ENCODE measurements around the gene TSHR.
"Not testable (repeated sequence)": the region's sequence is repeated elsewhere in the genome, so short reads cannot be mapped to it uniquely, and the experiment has no call there.

TSHR gene

DNA sequence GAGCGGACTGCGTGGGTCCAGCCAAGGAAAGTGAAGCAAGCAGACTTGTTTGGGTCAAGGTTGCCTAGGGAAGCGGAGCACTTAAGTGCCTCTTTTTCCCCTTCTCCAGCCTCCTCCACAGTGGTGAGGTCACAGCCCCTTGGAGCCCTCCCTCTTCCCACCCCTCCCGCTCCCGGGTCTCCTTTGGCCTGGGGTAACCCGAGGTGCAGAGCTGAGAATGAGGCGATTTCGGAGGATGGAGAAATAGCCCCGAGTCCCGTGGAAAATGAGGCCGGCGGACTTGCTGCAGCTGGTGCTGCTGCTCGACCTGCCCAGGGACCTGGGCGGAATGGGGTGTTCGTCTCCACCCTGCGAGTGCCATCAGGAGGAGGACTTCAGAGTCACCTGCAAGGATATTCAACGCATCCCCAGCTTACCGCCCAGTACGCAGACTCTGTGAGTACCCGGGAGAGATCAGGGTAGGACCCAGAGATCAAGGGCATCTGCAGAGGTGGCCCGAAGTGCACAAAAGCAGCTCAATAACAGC lies at the start of gene TSHR:
Gene TSHR, plus strand, starts transcription at position 206 of the 526 bp plus-strand sequence. Its CDS starts 60 bp downstream, at position 266.
- peak in 3 of 14 donors; percentile 19 to 28 (median 22) for DNase-seq

DNA sequence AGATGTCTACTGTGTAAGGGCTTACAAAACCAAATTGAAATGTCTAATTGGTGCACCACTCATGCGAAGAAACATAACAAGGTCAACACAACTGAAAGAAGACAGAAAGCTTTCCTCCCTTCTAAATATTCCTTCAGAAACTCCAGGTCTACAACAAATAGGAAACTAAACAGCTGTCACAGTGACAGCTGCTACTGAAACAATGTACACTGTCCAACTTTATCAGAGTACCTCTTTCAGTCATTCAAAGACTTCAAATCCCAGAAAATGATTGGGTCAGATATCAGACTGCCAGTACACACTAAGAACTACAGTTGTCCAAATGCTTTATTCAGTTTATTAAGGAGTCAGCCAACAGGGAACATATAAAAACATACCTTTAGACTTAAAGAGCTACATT lies 49.1 kb upstream of the TSHR start:
- DNase-seq: no peak

DNA sequence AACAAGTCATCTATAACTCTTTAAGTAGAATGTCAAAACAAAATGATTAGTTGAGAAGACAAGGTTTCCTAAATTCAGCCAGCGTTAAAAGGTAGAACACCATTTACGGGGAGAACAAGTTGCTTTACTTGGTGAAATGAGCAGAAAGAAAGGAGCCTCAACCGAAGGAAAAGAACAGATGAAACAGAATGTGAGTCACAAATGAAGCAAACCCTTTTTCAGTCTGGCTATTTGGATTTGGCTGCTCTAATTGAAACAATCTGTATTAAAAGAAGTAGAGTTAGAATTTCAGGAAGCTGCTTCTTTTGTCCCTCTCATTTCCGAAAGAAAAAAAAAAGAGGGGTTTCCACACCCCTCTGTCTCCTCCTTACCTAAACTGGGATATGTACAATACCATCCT lies 48.5 kb upstream of the TSHR start:
- no peak for DNase-seq

DNA sequence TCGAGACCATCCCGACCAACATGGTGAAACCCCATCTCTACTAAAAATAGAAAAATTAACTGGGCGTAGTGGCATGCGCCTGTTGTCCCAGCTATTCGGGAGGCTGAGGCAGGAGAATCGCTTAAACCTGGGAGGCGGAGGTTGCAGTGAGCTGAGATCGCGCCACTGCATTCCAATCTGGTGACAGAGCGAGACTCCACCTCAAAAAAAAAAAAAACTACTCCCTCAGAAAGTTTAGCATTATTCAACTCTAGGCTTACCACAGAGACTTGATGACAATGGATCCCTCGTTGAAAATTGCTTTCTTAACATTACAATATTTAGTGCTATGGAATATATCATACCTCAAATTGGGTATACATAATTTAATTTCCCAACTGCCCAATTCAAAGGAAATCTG lies 43.4 kb upstream of the TSHR start:
- not testable (repeated sequence) for DNase-seq

DNA sequence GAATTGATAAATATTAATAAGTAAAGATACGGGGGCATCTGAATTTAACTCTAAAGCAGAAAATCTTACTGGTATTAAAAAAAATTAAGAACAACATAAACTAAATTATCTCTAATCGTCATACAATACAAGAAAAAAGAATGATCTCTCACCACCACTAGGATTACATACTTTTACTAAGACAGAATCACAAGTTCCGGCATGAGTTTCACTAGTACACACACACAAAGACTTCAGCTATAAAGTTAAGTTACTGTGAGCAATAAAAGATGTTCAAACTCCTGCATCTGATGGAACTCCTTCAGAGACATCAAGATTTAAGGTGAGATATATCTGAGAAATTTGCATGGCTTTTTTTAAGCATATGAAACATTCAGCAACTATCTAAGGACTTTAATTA lies 35.8 kb upstream of the TSHR start:
- DNase-seq: no peak

DNA sequence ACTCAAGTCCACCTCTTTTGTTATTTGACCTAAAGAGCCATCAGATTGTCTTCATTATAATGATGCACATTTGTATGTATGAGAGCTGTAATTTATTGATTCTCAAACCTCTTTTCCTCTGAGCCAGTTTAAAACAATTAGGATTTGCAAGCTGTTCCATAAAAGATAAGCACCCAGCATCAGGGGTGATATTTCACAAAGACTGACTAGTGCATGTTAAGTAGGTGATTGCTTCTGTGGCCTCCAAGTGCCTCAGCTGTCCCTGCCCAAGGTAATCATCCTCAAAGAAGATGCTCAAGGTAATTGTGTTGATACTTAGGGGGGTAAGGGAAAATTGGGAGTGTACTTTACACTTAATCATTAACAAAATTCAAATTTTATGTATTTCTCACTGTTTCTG lies 32.1 kb upstream of the TSHR start:
- DNase-seq: no peak

DNA sequence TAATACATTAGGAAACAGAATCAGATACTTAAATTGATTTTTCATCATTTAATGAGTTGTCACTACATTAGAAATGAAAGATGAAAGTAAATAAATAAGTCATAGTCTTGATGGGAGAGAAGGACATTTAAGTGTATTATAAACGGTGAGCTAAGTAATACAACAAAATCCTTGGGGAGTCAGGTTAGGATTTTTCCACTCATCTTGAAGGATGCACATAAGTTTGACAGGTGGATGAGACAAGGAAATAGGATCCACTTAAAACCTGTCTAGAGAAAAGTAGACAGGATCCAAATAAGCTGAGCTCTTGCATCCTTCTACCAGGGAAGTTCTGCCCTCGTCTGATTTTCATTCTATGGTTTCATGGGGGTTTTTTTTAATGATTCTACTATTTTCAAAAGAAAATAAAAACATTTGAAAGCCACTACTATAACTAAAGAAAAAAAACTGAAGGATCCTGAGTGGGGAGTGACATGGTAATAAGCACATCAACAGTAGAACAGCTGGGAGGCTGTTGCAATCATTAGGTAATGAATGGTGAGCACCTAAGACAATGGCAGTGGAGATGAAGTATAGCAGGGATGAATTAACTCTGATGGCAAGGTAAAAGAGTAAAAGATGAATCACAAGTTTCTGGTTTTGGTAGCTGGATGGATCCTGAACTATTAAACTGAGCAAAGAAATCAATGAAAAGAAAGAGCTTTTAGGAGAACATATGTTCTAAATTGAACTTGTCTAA lies 30.9 kb upstream of the TSHR start:
- DNase-seq: no peak

DNA sequence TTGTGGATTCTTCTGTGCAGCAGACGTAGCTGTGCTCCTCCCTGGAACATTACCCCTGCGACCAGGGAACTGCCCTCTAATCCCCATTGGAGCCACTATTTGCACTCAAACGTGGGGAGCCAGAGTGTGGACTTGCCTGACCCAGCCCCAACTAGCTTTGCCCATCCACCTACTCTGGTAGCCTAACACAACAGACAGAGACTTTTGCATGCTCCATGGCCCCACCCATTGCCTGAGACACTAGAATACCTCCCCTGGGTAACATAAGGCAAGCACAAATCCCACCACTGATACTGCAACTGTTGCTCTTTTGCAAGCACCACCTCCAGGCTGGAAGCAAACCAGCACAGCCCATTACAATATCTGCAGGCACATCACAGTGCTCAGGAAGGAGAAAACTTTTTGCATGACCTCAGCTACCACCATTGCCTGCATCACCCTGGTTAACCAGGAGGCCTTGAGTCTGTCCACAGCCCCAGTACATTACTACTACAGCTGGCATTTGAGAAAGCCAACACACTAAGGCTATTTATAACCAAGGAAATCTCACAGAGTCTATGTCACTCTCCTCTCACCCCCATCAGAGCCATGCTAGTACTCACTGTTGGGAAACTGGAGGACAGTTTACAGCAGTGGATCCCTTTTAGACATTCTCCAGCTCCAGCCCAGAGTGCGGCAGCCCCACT lies 28.9 kb upstream of the TSHR start:
- DNase-seq: no peak

DNA sequence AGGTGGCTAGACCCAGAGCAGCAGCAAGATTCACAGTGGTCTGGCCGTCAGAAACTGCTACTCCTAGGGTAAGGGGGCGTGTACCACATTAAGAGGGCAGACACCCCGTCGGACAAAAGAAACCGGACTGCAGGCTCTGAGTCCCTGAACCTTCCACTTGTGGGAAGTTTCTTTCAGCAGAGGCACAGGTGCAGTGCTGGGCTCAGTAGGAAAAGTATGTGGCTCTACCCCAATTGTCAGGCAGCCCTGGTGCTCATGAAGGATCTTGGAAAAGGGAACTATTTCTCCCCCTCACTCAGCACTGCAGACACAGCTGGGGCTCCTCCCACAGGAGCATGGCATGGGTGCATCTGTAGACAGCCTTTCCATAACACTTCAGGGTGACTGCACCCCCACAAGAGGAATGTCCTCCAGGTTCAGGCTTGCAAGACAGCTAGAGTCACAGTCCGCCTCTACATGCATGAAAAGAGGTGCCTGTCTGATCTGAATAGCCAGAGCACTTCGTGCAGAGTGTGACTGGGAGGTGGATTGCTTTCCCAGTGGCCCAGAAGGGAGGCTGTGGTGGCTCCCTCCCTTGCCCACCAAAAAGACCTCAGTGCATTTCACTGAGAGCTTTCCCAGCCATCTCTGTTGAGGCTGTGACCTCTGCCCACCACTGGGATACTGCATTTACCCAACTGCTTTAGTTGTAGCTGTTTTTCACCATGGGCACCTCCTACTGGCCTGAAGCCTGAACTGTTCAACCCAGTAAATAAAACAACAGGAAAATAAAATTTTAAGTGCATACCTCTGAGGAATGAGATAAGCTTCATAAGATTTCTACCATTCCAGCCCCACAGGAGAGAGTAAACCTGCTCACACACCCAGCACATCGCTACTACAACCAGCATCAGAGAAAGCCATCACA lies 28.1 kb upstream of the TSHR start:
- DNase-seq: no peak

DNA sequence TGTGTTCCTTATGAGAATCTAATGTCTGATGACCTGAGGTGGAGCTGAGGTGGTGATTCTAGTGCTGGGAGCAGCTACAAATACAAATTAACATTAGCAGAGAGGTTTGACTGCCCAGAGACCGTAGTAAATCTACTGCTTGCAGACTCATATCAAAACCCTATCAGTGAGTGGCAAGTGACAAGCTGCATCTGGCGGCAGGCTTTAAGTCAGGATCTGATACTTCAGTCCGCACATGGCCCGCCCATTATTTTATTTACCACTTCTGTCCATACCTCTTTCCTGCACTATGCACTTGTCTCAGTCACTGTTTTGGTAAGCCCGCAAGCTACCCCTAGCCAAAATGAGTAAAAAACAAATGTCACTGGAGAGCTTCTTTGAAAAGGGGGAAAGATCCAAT lies 25.3 kb upstream of the TSHR start:
- DNase-seq: no peak

DNA sequence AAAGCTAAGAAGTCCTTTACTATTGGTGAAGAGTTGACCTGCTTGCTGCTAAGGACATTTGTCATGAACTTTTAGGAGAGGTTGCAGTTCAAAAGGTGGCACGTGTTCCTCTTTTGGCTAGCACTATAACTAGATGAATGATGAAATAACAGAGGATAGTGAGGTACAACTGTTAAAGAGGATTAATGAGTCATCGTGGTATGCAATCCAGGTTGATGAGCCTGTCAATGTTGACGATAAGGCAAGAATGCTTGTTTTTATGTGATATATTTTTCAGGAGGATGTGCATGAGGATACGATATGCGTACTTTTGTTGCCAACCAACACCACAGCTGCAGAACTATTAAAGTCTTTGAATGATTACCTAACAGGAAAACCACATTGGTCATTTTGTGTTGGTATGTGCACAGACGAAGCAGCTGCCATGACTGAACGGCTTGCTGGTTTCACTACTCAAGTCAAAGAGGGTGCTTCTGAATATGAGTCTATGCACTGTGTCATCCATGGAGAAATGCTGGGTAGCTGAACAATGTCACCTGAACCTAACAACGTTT lies 24.5 kb upstream of the TSHR start:
- no peak for DNase-seq

DNA sequence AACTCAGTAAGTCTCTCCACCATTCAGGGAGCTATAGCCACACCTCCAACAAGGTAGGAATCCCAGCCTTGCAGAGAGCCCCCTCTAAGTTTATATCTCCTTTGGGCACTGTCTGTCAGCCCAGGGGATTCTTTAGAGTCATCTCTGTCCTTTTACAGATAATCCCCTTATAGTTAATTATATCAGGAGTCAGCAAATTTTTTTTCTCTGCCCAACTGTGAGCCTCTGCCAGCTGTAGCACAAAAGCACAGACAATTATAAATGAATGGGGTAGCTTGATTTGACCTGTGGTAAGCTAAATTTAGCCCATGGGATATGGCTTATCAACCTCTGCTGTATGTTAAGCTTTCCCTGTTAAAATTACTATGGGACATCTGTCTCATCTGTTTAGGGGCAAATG lies 22.1 kb upstream of the TSHR start:
- no peak for DNase-seq

DNA sequence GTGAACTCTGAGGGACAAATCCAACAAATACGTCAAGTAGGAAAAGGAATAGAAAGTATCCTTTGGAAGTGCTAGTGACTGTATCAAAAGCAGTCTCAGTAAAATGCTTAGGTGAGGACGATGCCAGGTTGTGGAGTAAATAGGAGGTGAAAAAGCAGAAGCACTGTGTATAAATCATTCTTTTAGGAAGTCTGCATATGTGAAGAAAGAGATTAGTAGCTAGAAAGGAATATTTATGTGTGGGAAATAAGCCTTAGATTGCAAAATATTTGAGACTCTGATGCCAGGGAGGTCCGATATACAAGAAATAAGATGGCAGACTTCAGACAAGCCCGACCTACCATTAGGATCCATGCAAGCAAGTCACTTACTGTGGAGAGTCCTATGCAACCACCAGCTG lies 21.7 kb upstream of the TSHR start:
- no peak for DNase-seq

DNA sequence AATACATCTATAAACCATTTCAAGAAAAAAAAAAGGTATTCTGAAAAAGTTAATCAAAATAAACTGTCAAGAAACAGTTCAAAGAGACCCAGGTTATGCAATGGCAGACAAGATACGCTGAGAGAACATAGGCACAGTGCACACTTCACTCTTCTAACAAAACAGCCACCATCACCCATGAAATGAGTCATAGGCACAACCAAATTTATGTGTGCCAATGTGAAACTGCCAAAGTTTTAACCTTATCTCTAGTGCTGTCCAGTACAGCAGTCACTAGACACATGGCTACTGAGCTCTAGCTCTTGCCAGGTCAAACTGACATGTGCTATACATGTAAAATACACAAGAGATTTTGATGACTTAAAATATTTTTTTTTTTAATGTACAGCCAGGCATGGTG lies 15.3 kb upstream of the TSHR start:
- DNase-seq: no peak

DNA sequence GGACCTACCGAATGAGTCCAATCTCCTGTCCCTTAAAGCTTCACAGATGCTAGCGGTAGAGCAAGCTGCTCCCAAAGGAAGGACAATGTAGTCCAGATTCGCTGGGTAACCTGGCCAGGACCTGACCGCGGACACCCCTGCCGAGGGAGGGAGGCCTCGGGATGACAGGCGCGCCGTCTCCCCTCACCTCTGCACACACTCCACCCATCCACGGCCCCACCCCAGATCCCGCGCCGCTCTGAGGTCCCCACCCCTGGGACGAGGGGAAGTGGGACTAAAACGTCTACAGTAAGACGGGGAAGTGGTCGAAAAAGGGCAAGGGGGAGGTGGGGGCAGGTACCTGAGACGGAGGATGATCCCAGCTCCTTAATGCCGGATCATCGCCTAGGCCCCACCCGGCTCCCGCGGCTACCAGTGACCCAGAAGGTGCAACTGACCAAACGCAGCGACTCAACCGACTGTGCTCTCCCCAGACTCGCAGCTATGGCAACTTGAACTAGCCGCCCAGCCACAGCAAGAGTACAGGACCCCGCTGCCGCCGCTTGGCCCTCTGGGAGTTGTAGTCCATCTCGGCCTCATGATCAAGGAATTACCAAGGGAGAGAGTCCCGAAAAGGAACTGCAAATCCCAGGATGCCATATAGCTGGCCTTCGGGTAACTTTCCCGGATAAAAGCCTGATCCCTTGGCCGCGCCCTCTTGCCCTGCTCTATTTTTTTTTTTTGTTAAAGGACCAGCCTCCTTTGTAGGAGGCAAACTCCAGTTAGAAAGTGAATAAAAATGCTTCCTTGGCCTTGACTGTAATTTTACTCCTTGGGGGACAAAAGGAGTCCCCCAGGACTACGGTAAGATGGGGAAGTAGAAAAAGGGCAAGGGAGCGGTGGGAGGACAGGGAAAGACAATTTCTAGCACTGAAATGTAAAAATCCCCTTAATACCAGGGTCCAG lies 13.9 kb upstream of the TSHR start, which contains the start of gene CEP128:
Gene CEP128, minus strand, starts transcription at position 498 of the 945 bp plus-strand sequence.
- peak; percentile 47 to 97 (median 88) for DNase-seq

DNA sequence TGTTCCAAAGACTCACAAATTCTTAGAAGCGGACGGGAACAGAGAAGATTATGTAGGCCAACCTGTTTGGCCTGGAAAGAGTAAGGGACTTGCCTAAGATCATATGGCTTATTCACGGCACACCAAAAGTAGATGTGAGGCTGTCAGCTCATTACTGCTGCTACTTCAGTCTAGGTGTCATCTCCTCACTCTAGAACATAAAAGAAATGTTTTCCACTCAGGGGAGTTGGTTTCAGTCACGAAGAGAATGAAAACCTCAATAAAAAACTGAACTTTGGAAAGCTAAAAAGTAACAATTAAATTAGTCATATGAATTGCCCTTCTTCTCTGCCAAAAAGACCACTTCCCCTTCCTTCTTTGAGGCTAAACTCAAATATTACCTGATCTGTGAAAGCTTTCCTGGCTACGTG lies 13.2 kb upstream of the TSHR start:
- no peak for DNase-seq

DNA sequence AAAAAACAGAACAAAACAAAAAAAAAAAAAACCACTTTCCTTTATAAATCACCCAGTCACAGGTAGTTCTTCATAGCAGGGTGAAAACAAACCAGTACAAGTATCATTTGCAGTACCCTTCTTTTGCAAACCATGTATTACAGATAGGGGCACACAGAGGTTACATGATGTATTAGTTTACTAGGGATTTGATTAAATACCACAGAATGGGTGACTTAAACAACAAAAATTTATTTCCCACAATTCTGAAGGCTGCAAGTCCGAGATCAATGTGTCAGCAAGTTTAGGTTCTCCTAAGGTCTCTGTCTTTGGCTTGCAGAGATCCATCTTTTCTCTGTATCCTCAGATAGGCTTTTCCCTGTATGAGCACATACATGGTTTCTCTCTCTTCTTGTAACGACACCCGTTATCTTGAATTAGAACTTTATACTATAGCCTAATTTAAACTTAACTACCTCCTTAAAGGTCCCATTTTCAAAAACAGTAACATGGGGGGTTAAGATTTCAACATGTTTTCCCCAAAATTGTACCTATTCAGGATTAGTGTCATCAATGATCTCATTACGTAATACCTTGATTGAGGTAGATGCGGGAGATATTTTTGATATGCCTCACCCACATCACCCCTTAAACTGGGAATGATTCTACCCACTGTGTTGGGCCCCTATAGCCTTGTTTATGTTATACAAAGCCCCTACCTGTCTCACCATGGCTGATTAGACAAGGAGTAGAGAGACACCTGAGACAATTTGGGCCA lies 10.4 kb upstream of the TSHR start:
- DNase-seq: no peak

DNA sequence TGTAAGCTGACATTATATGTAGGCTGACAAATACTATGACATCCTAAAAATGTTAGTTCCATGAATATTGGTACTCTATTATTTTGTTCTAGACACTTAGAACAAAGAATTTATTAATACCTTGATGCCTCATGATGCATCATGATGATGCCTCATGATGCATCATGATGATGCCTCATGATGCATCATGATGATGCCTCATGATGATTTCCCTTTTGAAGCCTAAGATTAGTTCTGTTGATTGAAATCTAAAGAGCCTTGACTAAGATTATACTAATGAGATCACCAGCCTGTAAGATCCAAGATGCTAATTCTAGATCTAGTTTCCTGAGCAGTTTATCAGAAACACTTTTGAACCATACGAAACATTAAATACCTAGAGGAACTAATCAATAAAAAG lies 9.2 kb upstream of the TSHR start:
- no peak for DNase-seq

DNA sequence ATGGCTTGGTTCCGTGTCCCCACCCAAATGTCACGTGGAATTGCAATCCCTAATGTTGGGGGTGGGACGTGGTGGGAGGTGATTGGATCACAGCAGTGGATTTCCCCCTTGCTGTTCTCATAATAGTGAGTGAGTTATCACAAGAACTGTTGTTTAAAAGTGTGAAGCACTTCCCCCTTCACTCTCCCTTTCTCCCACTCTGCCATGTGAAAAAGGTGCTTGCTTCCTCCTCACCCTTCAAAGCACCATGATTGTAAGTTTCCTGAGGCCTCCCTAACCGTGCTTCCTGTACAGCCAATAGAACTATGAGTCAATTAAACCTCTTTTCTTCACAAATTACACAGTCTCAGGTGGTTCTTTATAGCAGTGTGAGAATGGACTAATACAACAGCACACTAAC lies 8.6 kb upstream of the TSHR start:
- DNase-seq: no peak

DNA sequence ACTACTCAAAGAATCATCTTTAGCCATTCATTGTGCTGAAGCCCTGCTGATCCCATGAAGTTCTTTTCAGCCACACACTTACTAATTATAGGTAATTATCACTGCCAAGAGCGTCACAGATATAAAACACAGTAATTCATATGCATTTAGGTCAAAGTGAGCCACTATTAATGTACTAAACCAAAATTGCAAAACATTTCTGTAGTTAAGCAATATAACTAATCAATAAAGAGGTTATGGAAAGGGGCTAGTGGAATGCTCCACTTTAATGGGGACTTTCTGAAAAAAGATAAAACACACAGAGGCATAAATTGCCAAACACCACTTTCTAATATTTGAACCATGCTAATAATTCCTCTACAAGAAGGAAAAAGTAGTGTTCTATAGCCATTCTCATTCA lies 7.1 kb upstream of the TSHR start:
- DNase-seq: no peak

DNA sequence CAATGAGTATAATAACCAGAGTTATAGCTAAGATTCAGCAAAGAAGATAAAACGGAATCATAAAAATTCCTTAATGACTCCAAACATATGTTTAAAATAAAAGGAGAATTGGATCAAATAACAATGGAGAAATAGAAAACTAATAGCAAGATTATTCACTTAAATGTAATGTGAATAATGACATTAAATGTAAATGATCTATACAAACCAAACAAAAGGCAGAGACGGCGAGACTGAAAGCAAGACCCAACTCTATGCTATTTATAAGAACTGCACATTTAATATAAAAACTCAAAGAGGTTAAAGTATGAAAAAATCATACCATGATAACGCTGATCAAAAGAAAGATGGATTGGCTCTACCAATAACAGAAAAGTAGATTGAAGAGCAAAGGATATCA lies 3.9 kb upstream of the TSHR start:
- no peak for DNase-seq

All from C1 segment of cervical spinal cord (tissue), 14 donors.